GM12801 (cell line): ENCODE data around the gene DLGAP1.

Experiments
- CTCF ChIP-seq: IDR thresholded peaks from one replicate; pipeline ENCODE4 v1.5.1; 2011; ENCODE audit warnings: control low read depth; ENCODE audit not compliant: insufficient read length; ENCODE audit errors: extremely low read depth

Gene DLGAP1

GRCh38 chr18:3819961-3820360, 635.1 kb downstream of the DLGAP1 start:
- TF ChIP-seq CTCF, result no peak

GRCh38 chr18:3816610-3817363, 638.3 kb downstream of the DLGAP1 start:
- TF ChIP-seq CTCF, result no peak

GRCh38 chr18:3815991-3816390, 639.1 kb downstream of the DLGAP1 start:
- no peak for TF ChIP-seq CTCF

- no peak for TF ChIP-seq CTCF
Observed at GRCh38 chr18:3814816-3815215, 640.3 kb downstream of the DLGAP1 start.

- no peak for TF ChIP-seq CTCF
Observed at GRCh38 chr18:3810296-3810695, 644.8 kb downstream of the DLGAP1 start.

- no peak for TF ChIP-seq CTCF
Observed at GRCh38 chr18:3808985-3809780, 645.9 kb downstream of the DLGAP1 start.

GRCh38 chr18:3806656-3807055, 648.5 kb downstream of the DLGAP1 start:
- TF ChIP-seq CTCF, result no peak
